NB4 (cell line): ENCODE data around the gene ECT2L.
A peak's percentile ranks its signal among the peaks of the same experiment; 100 is the strongest.

Source experiments
- DNase-seq: peaks from one replicate; pipeline ENCODE4 v3.0.0; 2010; ENCODE audit warnings: low read depth
- H3K4me3 ChIP-seq: one replicate; pipeline ENCODE4 v1.5.1; 2011; ENCODE audit warnings: mild to moderate bottlenecking, low read depth, low read length, moderate library complexity
- CTCF ChIP-seq: IDR thresholded peaks from one replicate; pipeline ENCODE4 v1.5.1; 2012; ENCODE audit warnings: low read depth, low read length
- MAX ChIP-seq: IDR thresholded peaks from 2 replicates; pipeline ENCODE4 v1.6.1; 2011; ENCODE audit warnings: low read depth, low read length
- MYC ChIP-seq: IDR thresholded peaks from 2 replicates; pipeline ENCODE4 v1.6.1; 2011; ENCODE audit warnings: low read depth, low read length
- POLR2A ChIP-seq: IDR thresholded peaks from 2 replicates; pipeline ENCODE4 v1.6.1; 2011; ENCODE audit warnings: mild to moderate bottlenecking; ENCODE audit not compliant: insufficient read length; ENCODE audit errors: extremely low read depth

Gene ECT2L

GRCh38 chr6:138818496-138819194 is 22.8 kb downstream of the ECT2L start:
- peak; percentile 33 for DNase-seq
- H3K4me3 ChIP-seq = no peak overlapping the region
- TF ChIP-seq CTCF (no peak), MAX (no peak), MYC (0 out of 2 replicates have a peak, but pooled peaks have one; percentile 15), POLR2A (no peak)

DNA sequence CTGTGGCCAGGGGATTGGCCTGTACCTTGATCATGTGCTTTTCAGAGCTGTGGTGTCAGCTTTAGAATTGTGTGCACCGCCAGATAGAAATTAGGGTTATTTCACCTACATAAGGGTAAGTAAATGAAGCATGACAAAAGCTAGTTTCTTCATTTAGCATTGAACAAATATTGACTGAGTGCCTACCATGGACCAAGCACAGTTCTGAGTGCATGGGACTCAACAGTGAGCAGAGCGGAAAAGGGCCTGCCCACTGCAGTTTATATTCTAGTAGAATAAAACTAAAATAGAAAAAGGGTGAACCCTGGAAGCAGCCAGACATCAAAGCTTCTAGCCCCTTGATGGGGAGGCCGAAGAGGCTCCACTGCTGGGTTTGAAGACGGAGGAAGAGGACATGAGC is 25.6 kb downstream of the ECT2L start:
- no peak overlapping the region for H3K4me3 ChIP-seq
- DNase-seq = no peak
- TF ChIP-seq CTCF (no peak), POLR2A (no peak), MYC (no peak), MAX (no peak)

GRCh38 chr6:138824482-138825144 is 28.7 kb downstream of the ECT2L start:
- TF ChIP-seq MYC (no peak), MAX (no peak), POLR2A (no peak), CTCF (no peak)
- no peak overlapping the region for H3K4me3 ChIP-seq
- DNase-seq = no peak

GRCh38 chr6:138830248-138830647 is 34.4 kb downstream of the ECT2L start:
- H3K4me3 ChIP-seq = no peak overlapping the region
- DNase-seq = no peak
- TF ChIP-seq CTCF (no peak), MYC (no peak), POLR2A (no peak), MAX (no peak)

DNA sequence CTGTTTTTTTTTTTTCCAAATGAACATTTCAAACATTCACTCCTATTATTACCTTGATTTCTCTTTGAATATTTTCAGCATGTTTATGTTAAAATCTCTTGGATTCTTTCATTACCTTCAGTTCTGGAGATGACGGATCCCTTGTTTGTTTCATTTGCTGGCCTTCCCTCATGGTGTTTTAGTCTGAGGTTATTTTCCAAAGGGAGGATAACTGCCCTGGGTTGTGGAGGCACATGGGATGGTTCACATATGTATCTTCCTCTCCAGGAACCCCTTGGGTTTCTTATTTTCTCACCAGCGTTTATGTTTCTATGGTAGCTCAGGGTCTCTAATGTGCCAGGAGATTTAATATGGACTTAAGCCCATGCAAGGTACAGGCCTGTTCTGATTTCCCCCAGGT is 36.3 kb downstream of the ECT2L start:
- DNase-seq = no peak
- H3K4me3 ChIP-seq = no peak overlapping the region
- no peak for TF ChIP-seq MAX
- no peak for TF ChIP-seq MYC
- TF ChIP-seq POLR2A = no peak
- TF ChIP-seq CTCF = no peak
